ENCODE data around the gene TACC2. TPM values are rescaled to one million over a fixed set of nuclear protein-coding genes. Genes with fewer than 3 reads are reported as not detected.
"Not testable (repeated sequence)": the region's sequence is repeated elsewhere in the genome, so short reads cannot be mapped to it uniquely, and the experiment has no call there.

Gene TACC2
- total RNA-seq, 1 donor from 2014 or later = 71.2 TPM

- H3K27me3 Mint-ChIP-seq = no peaks in the 10 kb centered on the region
- TF ChIP-seq CTCF (conservative IDR thresholded peaks at IDR 0.05) = no peak
- no peaks in the 10 kb centered on the region for H3K9me3 Mint-ChIP-seq
- H3K4me3 Mint-ChIP-seq = no peak overlapping the region
- H3K27ac Mint-ChIP-seq = no peak overlapping the region
- no peaks in the 10 kb centered on the region for H3K36me3 Mint-ChIP-seq
- H3K4me1 Mint-ChIP-seq (ENCODE audit: unreplicated experiment) = peaks cover 17% of the 10 kb centered on the region
- DNase-seq (ENCODE audit: extremely low spot score, unreplicated experiment) = no peak
Measured at GRCh38 chr10:122068844-122069243, 79.9 kb downstream of the TACC2 start.

- Mint-ChIP-seq H3K36me3 (no peaks in the 10 kb centered on the region), H3K4me1 (ENCODE audit: unreplicated experiment) (peaks cover 8% of the 10 kb centered on the region), H3K27ac (no peak overlapping the region), H3K27me3 (no peaks in the 10 kb centered on the region), H3K4me3 (no peak overlapping the region), H3K9me3 (no peaks in the 10 kb centered on the region)
- TF ChIP-seq CTCF (conservative IDR thresholded peaks at IDR 0.05) = no peak
- no peak for DNase-seq (ENCODE audit: extremely low spot score, unreplicated experiment)
Measured at GRCh38 chr10:122072491-122072890, 83.5 kb downstream of the TACC2 start.

- no peak overlapping the region for H3K4me3 Mint-ChIP-seq
- no peak overlapping the region for H3K27ac Mint-ChIP-seq
- no peaks in the 10 kb centered on the region for H3K27me3 Mint-ChIP-seq
- H3K4me1 Mint-ChIP-seq (ENCODE audit: unreplicated experiment) = peaks cover 11% of the 10 kb centered on the region
- H3K9me3 Mint-ChIP-seq = no peaks in the 10 kb centered on the region
- TF ChIP-seq CTCF (conservative IDR thresholded peaks at IDR 0.05) = no peak
- no peak for DNase-seq (ENCODE audit: extremely low spot score, unreplicated experiment)
- H3K36me3 Mint-ChIP-seq = no peaks in the 10 kb centered on the region
Measured at GRCh38 chr10:122073508-122073907, 84.5 kb downstream of the TACC2 start.

DNA sequence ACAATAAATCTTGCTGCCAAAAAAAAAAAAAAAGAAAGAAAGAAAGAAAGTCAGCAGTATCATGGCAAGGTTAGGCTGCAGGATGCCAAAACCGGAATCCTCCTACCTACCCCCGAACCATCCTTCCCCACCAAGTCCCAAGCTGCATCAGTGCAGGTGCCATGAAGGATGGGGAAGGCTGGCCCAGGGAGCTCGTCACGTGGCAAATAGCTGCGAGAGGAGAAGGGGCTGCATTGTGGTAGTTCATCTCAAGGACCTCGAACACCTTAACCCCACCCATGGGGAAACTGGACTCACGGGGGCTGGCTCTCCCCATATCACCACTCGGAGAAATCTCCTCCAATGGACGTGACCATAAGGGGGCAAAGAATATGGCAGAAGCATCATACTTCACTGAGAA is 86.2 kb downstream of the TACC2 start:
- Mint-ChIP-seq H3K4me3 (no peak overlapping the region), H3K36me3 (no peaks in the 10 kb centered on the region), H3K27me3 (no peaks in the 10 kb centered on the region), H3K4me1 (ENCODE audit: unreplicated experiment) (peaks cover 13% of the 10 kb centered on the region), H3K27ac (no peak overlapping the region), H3K9me3 (no peaks in the 10 kb centered on the region)
- DNase-seq (ENCODE audit: extremely low spot score, unreplicated experiment) = no peak
- no peak for TF ChIP-seq CTCF (conservative IDR thresholded peaks at IDR 0.05)

- H3K27me3 Mint-ChIP-seq = not testable (repeated sequence)
Measured at GRCh38 chr10:122075876-122076275, 86.9 kb downstream of the TACC2 start.

DNA sequence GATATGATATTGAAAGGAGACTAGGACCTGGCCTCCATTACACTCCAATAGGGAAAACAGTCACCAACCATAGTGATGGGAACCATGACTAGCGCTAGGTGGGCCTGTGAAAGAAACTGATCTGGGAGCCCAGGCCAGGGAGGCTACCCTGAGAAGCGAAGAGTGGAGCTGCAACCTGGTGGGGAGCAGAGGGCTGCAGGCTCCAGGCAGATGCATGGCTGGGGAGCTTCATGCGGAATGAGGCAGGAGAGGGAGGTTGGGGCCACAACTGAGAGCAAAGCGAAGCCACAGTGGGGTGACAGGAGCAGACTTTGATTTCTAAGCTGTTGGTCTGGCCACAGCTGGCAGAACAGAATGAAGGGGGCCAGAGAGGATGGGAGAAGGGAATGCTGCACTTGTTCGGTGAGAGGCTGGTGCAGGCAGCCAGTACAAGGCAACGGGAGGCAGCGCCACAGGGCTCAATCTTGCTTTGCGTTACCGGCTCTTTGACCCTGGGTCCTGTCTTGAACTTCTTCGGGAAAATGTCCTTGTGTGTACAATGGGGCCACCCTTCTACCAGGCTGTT is 88.4 kb downstream of the TACC2 start:
- no peaks in the 10 kb centered on the region for H3K9me3 Mint-ChIP-seq
- H3K27ac Mint-ChIP-seq = no peak overlapping the region
- no peaks in the 10 kb centered on the region for H3K27me3 Mint-ChIP-seq
- no peaks in the 10 kb centered on the region for H3K36me3 Mint-ChIP-seq
- peaks cover 13% of the 10 kb centered on the region for H3K4me1 Mint-ChIP-seq (ENCODE audit: unreplicated experiment)
- no peak overlapping the region for H3K4me3 Mint-ChIP-seq
- no peak for TF ChIP-seq CTCF (conservative IDR thresholded peaks at IDR 0.05)
- DNase-seq (ENCODE audit: extremely low spot score, unreplicated experiment) = no peak

More at GRCh38 chr10:122075876-122076275, 86.9 kb downstream of the TACC2 start:
- not testable (repeated sequence) for H3K36me3 Mint-ChIP-seq; H3K4me3 Mint-ChIP-seq; H3K27ac Mint-ChIP-seq; H3K9me3 Mint-ChIP-seq; DNase-seq (ENCODE audit: extremely low spot score, unreplicated experiment)
- H3K4me1 Mint-ChIP-seq (ENCODE audit: unreplicated experiment) = peaks cover 13% of the 10 kb centered on the region
